T1000 (cell line): ENCODE measurements around the gene TERB1.
A peak's percentile ranks its signal among the peaks of the same experiment; 100 is the strongest.
"Not testable (repeated sequence)": the region's sequence is repeated elsewhere in the genome, so short reads cannot be mapped to it uniquely, and the experiment has no call there.

Experiments
- DNase-seq: peaks from one replicate; lab custom pipeline; 2025; ENCODE audit warnings: mixed read lengths; lab: John Stamatoyannopoulos, UW

TERB1 gene

GRCh38 chr16:66814734-66815133, 13.3 kb upstream of the TERB1 start:
- no peak for DNase-seq

DNA sequence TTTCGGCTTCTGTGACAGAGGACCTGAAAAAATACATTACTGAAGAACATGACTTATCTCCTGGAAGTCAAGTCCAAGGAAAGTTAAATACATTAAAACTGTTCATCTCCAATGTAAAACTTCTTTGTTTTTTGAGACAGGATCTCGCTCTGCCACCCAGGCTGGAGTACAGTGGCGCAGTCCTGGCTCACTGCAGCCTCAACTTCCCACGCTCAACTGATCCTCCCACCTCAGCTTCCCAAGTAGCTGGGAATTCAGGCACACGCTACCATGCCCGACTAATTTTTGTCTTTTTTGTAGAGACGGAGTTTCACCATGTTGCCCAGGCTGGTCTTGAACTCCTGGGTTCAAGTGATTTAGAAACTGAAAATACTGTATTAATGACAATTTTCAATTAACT, 9.7 kb upstream of the TERB1 start:
- no peak for DNase-seq

GRCh38 chr16:66810391-66810790, 9.0 kb upstream of the TERB1 start:
- DNase-seq: no peak

DNA sequence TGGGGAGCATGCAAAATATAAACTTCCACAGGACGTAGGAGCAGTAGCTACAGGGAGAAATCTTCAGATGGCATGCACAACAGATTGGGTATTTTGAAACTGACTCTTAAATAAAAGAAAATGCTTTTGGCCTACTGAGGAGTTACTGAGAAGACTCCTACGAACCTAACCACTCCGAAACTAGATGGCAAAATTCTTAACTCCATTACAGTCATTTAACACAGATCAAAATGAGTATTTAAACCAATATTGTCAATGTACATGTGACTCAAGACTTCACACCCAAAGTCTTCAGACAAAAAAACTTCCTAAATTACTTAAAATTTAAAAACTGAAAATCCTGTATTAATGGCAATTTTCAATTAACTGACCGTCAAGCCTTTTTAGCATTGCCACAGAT, 8.4 kb upstream of the TERB1 start:
- DNase-seq: no peak

DNA sequence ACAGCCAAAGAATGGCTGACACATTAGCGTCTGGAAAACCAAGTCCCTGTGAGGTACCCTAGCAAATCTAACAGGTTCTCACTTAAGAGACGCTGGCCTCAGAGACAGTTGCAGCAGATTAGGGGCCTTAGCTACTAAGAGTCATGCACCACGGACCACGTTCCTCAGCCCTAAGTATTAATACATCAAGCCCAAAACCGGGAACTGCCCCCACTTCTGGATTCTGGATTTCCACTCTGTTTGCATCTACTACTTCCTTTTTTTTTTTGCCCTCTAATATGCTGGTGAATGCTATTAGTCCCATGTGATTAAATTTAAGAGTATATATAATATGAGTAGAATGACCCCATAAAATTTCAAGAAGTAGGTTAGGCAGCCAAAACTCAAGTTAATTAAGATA, 775 bp upstream of the TERB1 start:
- no peak for DNase-seq

- no peak for DNase-seq
These were observed 528 bp downstream of the TERB1 start for GRCh38 chr16:66800856-66801255.

DNA sequence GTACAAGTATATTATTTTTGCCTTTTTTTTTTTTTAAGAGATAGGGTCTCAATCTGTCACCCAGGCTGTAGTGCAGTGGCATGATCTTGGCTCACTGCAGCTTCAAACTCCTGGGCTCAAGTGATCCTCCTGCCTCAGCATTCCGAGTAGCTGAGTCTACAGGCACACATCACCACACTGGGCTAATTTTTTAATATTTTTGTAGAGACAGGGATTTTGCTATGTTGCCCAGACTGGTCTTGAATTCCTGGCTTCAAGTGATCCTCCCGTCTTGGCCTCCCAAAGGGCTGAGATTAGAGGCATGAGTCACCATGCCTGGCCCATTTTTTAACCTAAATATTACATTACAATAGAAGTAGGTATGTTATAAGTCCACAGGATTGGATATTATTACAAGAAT, 3.2 kb downstream of the TERB1 start:
- no peak for DNase-seq

GRCh38 chr16:66793984-66794383, 7.4 kb downstream of the TERB1 start:
- not testable (repeated sequence) for DNase-seq

DNA sequence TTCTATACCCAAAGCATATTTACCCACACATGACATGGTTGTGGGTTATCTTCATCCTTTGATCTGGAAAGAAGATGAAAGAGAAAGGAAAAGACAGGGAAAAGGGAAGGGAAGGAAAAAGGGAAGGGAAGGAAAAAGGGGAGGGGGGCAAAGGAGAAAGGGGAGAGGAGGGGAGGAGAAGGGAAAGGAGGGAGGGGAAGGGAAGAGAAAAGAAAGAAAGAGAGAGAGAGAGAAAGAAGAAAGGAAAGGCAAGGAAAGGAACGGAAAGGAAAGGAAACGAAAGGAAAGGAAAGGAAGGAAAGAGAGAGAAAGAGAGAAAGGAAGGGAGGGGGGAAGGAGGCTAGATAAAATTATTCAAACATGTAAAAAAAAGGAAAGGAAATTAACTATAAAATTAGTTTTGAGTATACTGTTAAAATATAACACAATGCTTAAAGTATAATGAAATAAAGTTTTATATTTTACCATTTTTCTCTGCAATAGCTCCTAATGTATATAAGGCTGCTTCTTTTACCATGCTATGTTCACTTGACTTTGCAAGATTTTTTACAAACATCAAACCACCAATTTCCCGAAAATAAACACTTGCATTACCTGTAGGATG, 11.2 kb downstream of the TERB1 start:
- DNase-seq: no peak

DNA sequence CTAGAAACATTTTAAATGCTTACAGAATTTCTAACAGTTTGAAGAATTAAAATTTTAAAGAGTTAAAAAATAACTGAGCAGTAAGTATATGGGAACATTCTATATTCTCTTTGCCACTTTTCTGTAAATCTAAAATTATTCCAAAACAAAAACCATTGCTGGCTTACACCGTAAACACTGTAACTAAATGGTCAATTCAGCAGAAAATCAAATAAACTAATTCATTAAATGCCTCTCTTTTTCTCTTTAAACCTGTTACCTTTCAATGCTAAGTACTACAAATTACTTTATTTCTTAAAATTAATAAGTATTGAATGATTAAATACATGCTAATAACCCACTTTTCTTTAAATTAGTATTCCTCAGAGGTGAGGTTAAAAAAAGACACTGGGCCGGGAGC, 14.0 kb downstream of the TERB1 start:
- DNase-seq: no peak

- no peak for DNase-seq
These were observed 14.8 kb downstream of the TERB1 start for GRCh38 chr16:66786551-66786950.

GRCh38 chr16:66776457-66776856, 24.9 kb downstream of the TERB1 start:
- no peak for DNase-seq

GRCh38 chr16:66774981-66775380, 26.4 kb downstream of the TERB1 start:
- DNase-seq: no peak

- DNase-seq: no peak
These were observed 43.3 kb downstream of the TERB1 start for GRCh38 chr16:66758086-66758485.

GRCh38 chr16:66754819-66755218, 46.6 kb downstream of the TERB1 start:
- no peak for DNase-seq

DNA sequence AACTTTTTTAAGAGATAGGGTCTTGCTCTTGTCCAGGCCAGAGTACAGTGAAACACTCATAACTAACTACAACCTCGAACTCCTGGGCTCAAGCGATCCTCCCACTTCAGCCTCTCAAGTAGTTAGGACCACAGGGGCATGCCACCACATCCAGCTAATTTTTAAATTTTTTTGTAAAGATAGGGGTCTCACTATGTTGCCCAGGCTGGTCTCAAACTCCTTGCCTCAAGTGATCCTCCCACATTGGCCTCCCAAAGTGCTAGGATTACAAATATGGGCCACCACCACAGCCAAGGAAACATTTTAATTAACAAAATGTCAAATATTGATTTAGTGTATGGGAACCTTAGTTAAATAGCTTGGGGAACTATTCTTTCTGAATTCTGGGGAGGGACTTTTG, 47.2 kb downstream of the TERB1 start:
- DNase-seq: no peak

DNA sequence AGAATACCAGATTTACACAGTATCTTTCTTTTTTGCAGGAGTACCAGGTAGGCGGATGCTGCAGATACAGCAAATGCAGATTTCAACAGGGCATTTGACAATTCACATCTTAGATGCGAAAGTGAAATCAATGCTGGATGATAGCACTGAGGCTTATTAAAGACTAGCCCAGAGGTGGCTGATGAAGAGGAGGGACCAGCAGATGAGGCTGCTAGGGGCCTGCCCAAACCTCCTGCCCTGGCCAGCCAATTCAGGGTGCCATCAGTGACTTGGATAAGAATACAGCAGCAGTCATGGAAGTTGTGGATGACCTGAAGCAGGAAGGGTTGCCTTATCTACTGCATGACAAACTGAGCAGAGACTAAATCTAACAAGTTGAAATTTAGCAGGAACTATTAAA, 48.4 kb downstream of the TERB1 start:
- no peak for DNase-seq

GRCh38 chr16:66752379-66752778, 49.0 kb downstream of the TERB1 start:
- no peak for DNase-seq

- no peak for DNase-seq
These were observed 49.4 kb downstream of the TERB1 start for GRCh38 chr16:66751992-66752322.

GRCh38 chr16:66751303-66751991, 49.9 kb downstream of the TERB1 start, which contains the start of gene DYNC1LI2:
Gene DYNC1LI2 (minus strand): TSS chr16:66751609. CDS start chr16:66751591, 18 bp downstream.
- DNase-seq: peak; percentile 73

- DNase-seq: no peak
These were observed 50.4 kb downstream of the TERB1 start for GRCh38 chr16:66751053-66751302.

GRCh38 chr16:66750279-66751052, 50.9 kb downstream of the TERB1 start:
- no peak for DNase-seq

GRCh38 chr16:66746682-66747081, 54.7 kb downstream of the TERB1 start:
- no peak for DNase-seq

DNA sequence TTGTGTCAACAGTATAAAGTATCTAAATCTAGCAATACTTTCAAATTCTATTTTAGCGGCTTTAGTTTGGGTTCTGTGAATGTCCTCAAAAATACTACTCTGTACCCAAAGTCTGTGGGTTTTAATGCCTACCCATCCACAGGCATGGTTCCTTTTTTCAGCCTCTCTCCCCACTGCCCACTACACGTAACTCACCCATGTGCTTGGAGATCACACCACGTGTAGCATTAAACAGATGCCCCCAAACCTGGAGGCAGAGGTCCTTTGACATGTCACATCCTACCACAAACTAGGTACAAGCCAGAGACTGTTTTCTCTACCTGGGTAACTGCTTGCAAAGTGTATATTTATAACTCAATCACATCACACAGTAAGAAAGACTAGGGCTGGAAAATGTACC, 55.3 kb downstream of the TERB1 start:
- DNase-seq: no peak
